Ishikawa (cell line): ENCODE measurements around the gene THAP12.

Experiments
- CEBPB ChIP-seq: IDR thresholded peaks from 2 replicates; pipeline ENCODE4 v1.6.1; 2012
- CREB1 ChIP-seq: IDR thresholded peaks from 2 replicates; pipeline ENCODE4 v1.6.1; 2012; ENCODE audit warnings: low read depth
- EGR1 ChIP-seq: IDR thresholded peaks from 2 replicates; pipeline ENCODE4 v1.6.1; 2012
- EP300 ChIP-seq: IDR thresholded peaks from 2 replicates; pipeline ENCODE4 v1.6.1; 2012; ENCODE audit warnings: borderline replicate concordance
- FOXM1 ChIP-seq: IDR thresholded peaks from 2 replicates; pipeline ENCODE4 v1.6.1; 2012; ENCODE audit warnings: low read depth, borderline replicate concordance
- NFIC ChIP-seq: IDR thresholded peaks from 2 replicates; pipeline ENCODE4 v1.6.1; 2012
- RAD21 ChIP-seq: IDR thresholded peaks from 2 replicates; pipeline ENCODE4 v1.6.1; 2012; ENCODE audit warnings: low read depth
- TAF1 ChIP-seq: IDR thresholded peaks from 2 replicates; pipeline ENCODE4 v1.6.1; 2012; ENCODE audit warnings: low read depth, mild to moderate bottlenecking
- TEAD4 ChIP-seq: IDR thresholded peaks from 2 replicates; pipeline ENCODE4 v1.6.1; 2012
- YY1 ChIP-seq: IDR thresholded peaks from 2 replicates; pipeline ENCODE4 v1.6.1; 2012; ENCODE audit warnings: low read depth
- ZBTB7A ChIP-seq: IDR thresholded peaks from 2 replicates; pipeline ENCODE4 v1.6.1; 2012; ENCODE audit warnings: low read depth
- TF ChIP-seq, protein P1 (sequence below): IDR thresholded peaks from 2 replicates; pipeline ENCODE4 v1.6.1; 2012
- TF ChIP-seq, protein P2 (sequence below): IDR thresholded peaks from 2 replicates; pipeline ENCODE4 v1.6.1; 2012; ENCODE audit warnings: low read depth, mild to moderate bottlenecking

DNA sequence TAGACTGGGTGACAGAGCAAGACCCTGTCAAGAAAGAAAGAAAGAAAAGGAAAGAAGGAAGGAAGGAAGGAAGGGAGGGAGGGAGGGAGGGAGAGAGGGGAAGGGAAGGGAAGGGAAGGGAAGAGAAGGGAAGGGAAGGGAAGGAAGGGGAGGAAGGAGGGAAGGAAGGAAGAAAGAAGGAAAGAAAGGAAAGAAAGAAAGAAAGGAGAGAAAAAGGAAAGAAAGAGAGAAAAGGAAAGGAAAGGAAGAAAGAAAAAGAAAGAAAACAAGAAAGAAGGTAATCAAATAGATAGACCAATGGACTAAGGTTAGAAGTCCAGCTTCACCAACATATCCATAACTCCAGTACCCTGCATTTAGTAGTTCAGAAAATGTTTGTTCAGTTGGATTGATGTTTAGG lies 45.7 kb upstream of the THAP12 start:
- TF ChIP-seq NFIC (no peak), CEBPB (no peak), EGR1 (no peak), TEAD4 (no peak), RAD21 (no peak), EP300 (no peak), YY1 (no peak), CREB1 (no peak), FOXM1 (no peak), TAF1 (no peak), ZBTB7A (no peak)
- TF ChIP-seq, protein P1, sequence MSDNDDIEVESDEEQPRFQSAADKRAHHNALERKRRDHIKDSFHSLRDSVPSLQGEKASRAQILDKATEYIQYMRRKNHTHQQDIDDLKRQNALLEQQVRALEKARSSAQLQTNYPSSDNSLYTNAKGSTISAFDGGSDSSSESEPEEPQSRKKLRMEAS: no peak
- TF ChIP-seq, protein P2, sequence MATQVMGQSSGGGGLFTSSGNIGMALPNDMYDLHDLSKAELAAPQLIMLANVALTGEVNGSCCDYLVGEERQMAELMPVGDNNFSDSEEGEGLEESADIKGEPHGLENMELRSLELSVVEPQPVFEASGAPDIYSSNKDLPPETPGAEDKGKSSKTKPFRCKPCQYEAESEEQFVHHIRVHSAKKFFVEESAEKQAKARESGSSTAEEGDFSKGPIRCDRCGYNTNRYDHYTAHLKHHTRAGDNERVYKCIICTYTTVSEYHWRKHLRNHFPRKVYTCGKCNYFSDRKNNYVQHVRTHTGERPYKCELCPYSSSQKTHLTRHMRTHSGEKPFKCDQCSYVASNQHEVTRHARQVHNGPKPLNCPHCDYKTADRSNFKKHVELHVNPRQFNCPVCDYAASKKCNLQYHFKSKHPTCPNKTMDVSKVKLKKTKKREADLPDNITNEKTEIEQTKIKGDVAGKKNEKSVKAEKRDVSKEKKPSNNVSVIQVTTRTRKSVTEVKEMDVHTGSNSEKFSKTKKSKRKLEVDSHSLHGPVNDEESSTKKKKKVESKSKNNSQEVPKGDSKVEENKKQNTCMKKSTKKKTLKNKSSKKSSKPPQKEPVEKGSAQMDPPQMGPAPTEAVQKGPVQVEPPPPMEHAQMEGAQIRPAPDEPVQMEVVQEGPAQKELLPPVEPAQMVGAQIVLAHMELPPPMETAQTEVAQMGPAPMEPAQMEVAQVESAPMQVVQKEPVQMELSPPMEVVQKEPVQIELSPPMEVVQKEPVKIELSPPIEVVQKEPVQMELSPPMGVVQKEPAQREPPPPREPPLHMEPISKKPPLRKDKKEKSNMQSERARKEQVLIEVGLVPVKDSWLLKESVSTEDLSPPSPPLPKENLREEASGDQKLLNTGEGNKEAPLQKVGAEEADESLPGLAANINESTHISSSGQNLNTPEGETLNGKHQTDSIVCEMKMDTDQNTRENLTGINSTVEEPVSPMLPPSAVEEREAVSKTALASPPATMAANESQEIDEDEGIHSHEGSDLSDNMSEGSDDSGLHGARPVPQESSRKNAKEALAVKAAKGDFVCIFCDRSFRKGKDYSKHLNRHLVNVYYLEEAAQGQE: no peak
